Panc1 (cell line): ENCODE results near the gene KDM5A.

Experiments
- CTCF ChIP-seq: fragments of 450-650 bp; IDR thresholded peaks from 2 replicates; pipeline ENCODE4 v1.5.1; 2017; ENCODE audit warnings: mild to moderate bottlenecking
- REST ChIP-seq, 2 experiments: IDR thresholded peaks; 2 replicates each; pipeline ENCODE4 v1.6.1; 2011 to 2012; ENCODE audit warnings: low read depth in 2 of 2, control low read depth in 1 of 2, low read length in 1 of 2, mild to moderate bottlenecking in 1 of 2, moderate library complexity in 1 of 2; ENCODE audit not compliant: insufficient read depth in 1 of 2

GRCh38 chr12:367972-368371 lies 21.1 kb downstream of the KDM5A start:
- no peak for TF ChIP-seq REST (IDR thresholded peaks at IDR 0.05; ENCODE audit: insufficient read depth in 1 of 2, low read depth in 2 of 2, low read length in 1 of 2)
- no peak for TF ChIP-seq CTCF
